ENCODE data around the gene STN1. TPM values are rescaled to one million over a fixed set of nuclear protein-coding genes. Genes with fewer than 3 reads are reported as not detected.

STN1 gene
- polyA plus RNA-seq, 1 experiment: 17.8 TPM

- Histone ChIP-seq H3K36me3 (ENCODE audit: control insufficient read depth, insufficient read depth, low read length) (no peaks in the 10 kb centered on the region), H3K4me3 (ENCODE audit: low read depth, low read length) (no peak overlapping the region), H3K27me3 (ENCODE audit: control insufficient read depth, insufficient read depth, low read length) (no peaks in the 10 kb centered on the region)
- ChIA-PET POLR2A (no interaction called here), CTCF (no interaction called here)
- no peak for DNase-seq (ENCODE audit: low read depth)
- no peak for TF ChIP-seq CTCF (IDR thresholded peaks at IDR 0.05; ENCODE audit: insufficient read depth, low read depth, low read length)
These were observed 1.7 kb upstream of the STN1 start for GRCh38 chr10:103919648-103920025.

- no peak for DNase-seq (ENCODE audit: low read depth)
- TF ChIP-seq CTCF (IDR thresholded peaks at IDR 0.05; ENCODE audit: insufficient read depth, low read depth, low read length): no peak
- ChIA-PET CTCF (no interaction called here), POLR2A (interaction anchor here (0.7 kb wide), 1 partner anchor 153 kb away, joined by 3 read pairs; no protein-coding TSS in a partner anchor)
- peak overlapping the region; percentile 75 for H3K4me3 ChIP-seq (ENCODE audit: low read depth, low read length)
- no peaks in the 10 kb centered on the region for H3K27me3 ChIP-seq (ENCODE audit: control insufficient read depth, insufficient read depth, low read length)
- H3K36me3 ChIP-seq (ENCODE audit: control insufficient read depth, insufficient read depth, low read length): no peaks in the 10 kb centered on the region
These were observed 507 bp downstream of the STN1 start for GRCh38 chr10:103917302-103918052.

GRCh38 chr10:103916876-103917275 lies 1.1 kb downstream of the STN1 start:
- peak overlapping the region; percentile 10; the same call in 1 of the 2 replicates for H3K4me3 ChIP-seq (ENCODE audit: low read depth, low read length)
- TF ChIP-seq CTCF (IDR thresholded peaks at IDR 0.05; ENCODE audit: insufficient read depth, low read depth, low read length): no peak
- no peak for DNase-seq (ENCODE audit: low read depth)
- H3K27me3 ChIP-seq (ENCODE audit: control insufficient read depth, insufficient read depth, low read length): no peaks in the 10 kb centered on the region
- ChIA-PET POLR2A (no interaction called here), CTCF (no interaction called here)
- H3K36me3 ChIP-seq (ENCODE audit: control insufficient read depth, insufficient read depth, low read length): 0 out of 2 replicates have a peak, but pooled peaks cover 1% of the 10 kb centered on the region

- Histone ChIP-seq H3K4me3 (ENCODE audit: low read depth, low read length) (no peak overlapping the region), H3K27me3 (ENCODE audit: control insufficient read depth, insufficient read depth, low read length) (no peaks in the 10 kb centered on the region), H3K36me3 (ENCODE audit: control insufficient read depth, insufficient read depth, low read length) (0 out of 2 replicates have a peak, but pooled peaks cover 1% of the 10 kb centered on the region)
- no peak for DNase-seq (ENCODE audit: low read depth)
- TF ChIP-seq CTCF (IDR thresholded peaks at IDR 0.05; ENCODE audit: insufficient read depth, low read depth, low read length): no peak
- ChIA-PET CTCF (no interaction called here), POLR2A (no interaction called here)
These were observed 1.7 kb downstream of the STN1 start for GRCh38 chr10:103916254-103916653.

GRCh38 chr10:103915796-103916195 lies 2.2 kb downstream of the STN1 start:
- H3K36me3 ChIP-seq (ENCODE audit: control insufficient read depth, insufficient read depth, low read length): 0 out of 2 replicates have a peak, but pooled peaks cover 1% of the 10 kb centered on the region
- ChIA-PET CTCF (no interaction called here), POLR2A (no interaction called here)
- no peak overlapping the region for H3K4me3 ChIP-seq (ENCODE audit: low read depth, low read length)
- DNase-seq (ENCODE audit: low read depth): no peak
- H3K27me3 ChIP-seq (ENCODE audit: control insufficient read depth, insufficient read depth, low read length): no peaks in the 10 kb centered on the region
- no peak for TF ChIP-seq CTCF (IDR thresholded peaks at IDR 0.05; ENCODE audit: insufficient read depth, low read depth, low read length)
